ENCODE results near the gene LAMB1.

DNA sequence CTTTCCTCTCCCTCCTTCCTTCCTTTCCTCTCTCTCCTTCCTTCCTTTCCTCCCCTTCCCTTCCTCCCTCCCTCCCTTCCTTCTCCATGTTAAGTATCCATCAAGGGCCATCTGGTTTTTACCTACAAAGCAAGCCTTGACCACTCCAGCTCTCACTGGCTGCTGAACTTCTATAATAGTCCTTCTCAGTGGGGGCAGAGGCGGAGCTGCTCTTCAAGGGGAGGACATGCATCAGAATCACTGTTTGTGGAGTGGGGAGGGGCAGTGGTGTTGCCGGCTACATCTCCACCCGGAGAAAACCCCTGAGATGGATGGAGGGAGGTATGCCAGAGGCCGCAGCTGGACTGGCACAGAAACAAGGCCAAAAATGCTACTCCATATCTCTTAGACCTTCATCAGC is 25.9 kb downstream of the LAMB1 start:
- TF ChIP-seq, protein P1, sequence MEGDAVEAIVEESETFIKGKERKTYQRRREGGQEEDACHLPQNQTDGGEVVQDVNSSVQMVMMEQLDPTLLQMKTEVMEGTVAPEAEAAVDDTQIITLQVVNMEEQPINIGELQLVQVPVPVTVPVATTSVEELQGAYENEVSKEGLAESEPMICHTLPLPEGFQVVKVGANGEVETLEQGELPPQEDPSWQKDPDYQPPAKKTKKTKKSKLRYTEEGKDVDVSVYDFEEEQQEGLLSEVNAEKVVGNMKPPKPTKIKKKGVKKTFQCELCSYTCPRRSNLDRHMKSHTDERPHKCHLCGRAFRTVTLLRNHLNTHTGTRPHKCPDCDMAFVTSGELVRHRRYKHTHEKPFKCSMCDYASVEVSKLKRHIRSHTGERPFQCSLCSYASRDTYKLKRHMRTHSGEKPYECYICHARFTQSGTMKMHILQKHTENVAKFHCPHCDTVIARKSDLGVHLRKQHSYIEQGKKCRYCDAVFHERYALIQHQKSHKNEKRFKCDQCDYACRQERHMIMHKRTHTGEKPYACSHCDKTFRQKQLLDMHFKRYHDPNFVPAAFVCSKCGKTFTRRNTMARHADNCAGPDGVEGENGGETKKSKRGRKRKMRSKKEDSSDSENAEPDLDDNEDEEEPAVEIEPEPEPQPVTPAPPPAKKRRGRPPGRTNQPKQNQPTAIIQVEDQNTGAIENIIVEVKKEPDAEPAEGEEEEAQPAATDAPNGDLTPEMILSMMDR (conservative IDR thresholded peaks at IDR 0.05; ENCODE audit: low read length) = no peak
- TF ChIP-seq EZH2phosphoT487 (IDR thresholded peaks at IDR 0.05; ENCODE audit: borderline replicate concordance, low read depth, low read length) = no peak
